Bronchial epithelial cell (primary cell): ENCODE data around the gene SNX2. TPM values are rescaled to one million over a fixed set of nuclear protein-coding genes. Genes with fewer than 3 reads are reported as not detected.

Experiments
- DNase-seq: peaks from one replicate; pipeline ENCODE4 v3.0.0-alpha.2; 2010; ENCODE audit warnings: low read depth
- FAIRE-seq: peaks from 2 replicates; lab custom pipeline; 2011; peaks lifted over from hg19 to GRCh38; lab: Jason Lieb, UNC
- H3K27me3 ChIP-seq: 2 replicates; pipeline ENCODE4 v1.5.1; 2011; ENCODE audit warnings: low read length; ENCODE audit not compliant: control insufficient read depth, insufficient read depth
- H3K36me3 ChIP-seq: 2 replicates; pipeline ENCODE4 v1.5.1; 2011; ENCODE audit warnings: low read length; ENCODE audit not compliant: control insufficient read depth, insufficient read depth
- H3K4me3 ChIP-seq: 2 replicates; pipeline ENCODE4 v1.5.1; 2011; ENCODE audit warnings: mild to moderate bottlenecking, low read depth, low read length, control low read depth
- CTCF ChIP-seq: IDR thresholded peaks from 2 replicates; pipeline ENCODE4 v1.5.1; 2011; ENCODE audit warnings: mild to moderate bottlenecking, moderate library complexity, low read length, control low read depth, inconsistent platforms; ENCODE audit not compliant: insufficient read depth, severe bottlenecking
- total RNA-seq: library from RNA; depleted of rRNA; stranded (reverse); fragments of >200 nt; gene quantifications from 2 replicates; pipeline ENCODE4 v1.2.1, GENCODE V29; 2014

Gene SNX2
- total RNA-seq, 1 donor from 2014 or later, result 48.4 TPM

GRCh38 chr5:122790354-122791103, 15.6 kb downstream of the SNX2 start:
- DNase-seq (no peak), FAIRE-seq (no peak)
- TF ChIP-seq CTCF, result no peak

GRCh38 chr5:122805481-122805880, 30.6 kb downstream of the SNX2 start:
- TF ChIP-seq CTCF, result no peak
- Histone ChIP-seq H3K4me3 (no peak overlapping the region), H3K36me3 (no peaks in the 10 kb centered on the region), H3K27me3 (no peaks in the 10 kb centered on the region)
- peak; percentile 61 for DNase-seq
- no peak for FAIRE-seq

More at GRCh38 chr5:122790354-122791103, 15.6 kb downstream of the SNX2 start:
- no peaks in the 10 kb centered on the region for H3K27me3 ChIP-seq
- H3K4me3 ChIP-seq, result no peak overlapping the region
- no peaks in the 10 kb centered on the region for H3K36me3 ChIP-seq

GRCh38 chr5:122810405-122810804, 35.5 kb downstream of the SNX2 start:
- no peak for TF ChIP-seq CTCF
- FAIRE-seq, result no peak
- Histone ChIP-seq H3K27me3 (no peaks in the 10 kb centered on the region), H3K4me3 (no peak overlapping the region), H3K36me3 (no peaks in the 10 kb centered on the region)
- DNase-seq, result no peak

GRCh38 chr5:122815218-122815767, 40.4 kb downstream of the SNX2 start:
- H3K4me3 ChIP-seq, result no peak overlapping the region
- no peak for DNase-seq
- FAIRE-seq, result no peak
- no peaks in the 10 kb centered on the region for H3K27me3 ChIP-seq
- H3K36me3 ChIP-seq, result no peaks in the 10 kb centered on the region
- no peak for TF ChIP-seq CTCF

GRCh38 chr5:122816756-122817155, 41.9 kb downstream of the SNX2 start:
- DNase-seq (no peak), FAIRE-seq (no peak)
- no peak overlapping the region for H3K4me3 ChIP-seq
- no peaks in the 10 kb centered on the region for H3K36me3 ChIP-seq
- no peaks in the 10 kb centered on the region for H3K27me3 ChIP-seq
- TF ChIP-seq CTCF, result no peak
